Activated CD4-positive, alpha-beta T cell treated with anti-CD3 and anti-CD28 coated beads, Interleukin-2, amount 50 U/mL, for 24 hours (primary cell): ENCODE measurements around the gene GRB14.

Experiments
- DNase-seq, 2 donors: peaks; one replicate each; pipeline ENCODE4 v3.0.0-alpha.2; 2020; ENCODE audit warnings: low read depth in 1 of 2, low spot score in 1 of 2

Gene GRB14

DNA sequence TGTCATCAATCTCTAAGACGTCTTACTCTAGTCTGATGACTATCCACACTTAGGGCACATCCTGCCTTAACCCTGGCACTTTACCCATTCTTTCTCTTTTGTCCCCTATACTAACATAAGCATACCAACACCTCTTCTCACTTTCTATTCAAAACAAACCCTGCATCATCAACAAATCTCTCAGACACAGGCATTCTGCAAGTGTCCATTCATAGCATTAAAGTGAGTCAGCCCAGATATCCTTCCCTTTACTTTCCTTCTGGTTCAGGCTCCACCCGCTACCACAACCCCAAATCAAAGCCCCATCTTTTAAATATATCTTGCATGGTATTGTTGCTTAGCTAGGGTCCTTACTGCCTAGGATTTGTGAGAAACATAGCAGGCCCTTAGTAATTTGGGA lies 3.8 kb downstream of the GRB14 start:
- DNase-seq, result no peak

GRCh38 chr2:164613321-164613982 lies 7.8 kb downstream of the GRB14 start:
- no peak for DNase-seq

DNA sequence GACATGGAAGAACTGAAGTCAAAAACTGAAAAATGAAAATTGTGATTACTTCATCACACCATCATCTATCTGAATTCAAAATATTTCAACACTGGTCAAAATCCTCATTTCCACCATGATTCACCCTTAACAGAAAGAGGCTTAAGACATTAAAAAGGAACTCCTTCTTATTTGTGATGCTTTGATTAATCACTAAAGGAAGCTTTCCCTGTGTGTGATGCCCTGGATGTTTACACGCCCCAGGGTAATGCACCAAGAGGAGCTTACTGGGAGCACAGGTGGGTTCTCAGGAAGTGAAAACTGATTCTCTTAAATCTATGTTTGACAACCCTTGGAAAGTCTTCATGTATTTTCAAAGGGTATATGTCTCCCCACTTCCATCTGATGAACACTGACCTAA lies 11.5 kb downstream of the GRB14 start:
- no peak for DNase-seq

DNA sequence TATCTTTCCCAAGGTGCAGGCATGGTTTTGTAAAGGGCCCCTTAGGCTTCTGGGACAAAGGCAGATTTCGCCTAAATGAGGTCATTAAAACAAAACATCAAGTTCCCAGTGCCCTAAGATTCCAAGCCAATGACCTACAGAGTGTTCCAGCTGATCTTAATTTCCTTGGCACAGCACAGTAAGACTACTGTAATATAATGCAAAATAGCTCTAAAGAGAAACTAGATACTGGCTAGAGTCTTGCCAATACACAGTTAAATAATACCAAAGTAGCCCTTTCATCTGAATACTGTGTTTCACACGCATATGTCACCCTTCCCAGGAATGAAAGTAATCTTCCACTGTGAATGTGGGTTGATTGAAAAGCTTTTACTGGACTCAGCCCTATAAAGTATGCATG lies 14.7 kb downstream of the GRB14 start:
- DNase-seq, result no peak

GRCh38 chr2:164605295-164605694 lies 16.0 kb downstream of the GRB14 start:
- no peak for DNase-seq

DNA sequence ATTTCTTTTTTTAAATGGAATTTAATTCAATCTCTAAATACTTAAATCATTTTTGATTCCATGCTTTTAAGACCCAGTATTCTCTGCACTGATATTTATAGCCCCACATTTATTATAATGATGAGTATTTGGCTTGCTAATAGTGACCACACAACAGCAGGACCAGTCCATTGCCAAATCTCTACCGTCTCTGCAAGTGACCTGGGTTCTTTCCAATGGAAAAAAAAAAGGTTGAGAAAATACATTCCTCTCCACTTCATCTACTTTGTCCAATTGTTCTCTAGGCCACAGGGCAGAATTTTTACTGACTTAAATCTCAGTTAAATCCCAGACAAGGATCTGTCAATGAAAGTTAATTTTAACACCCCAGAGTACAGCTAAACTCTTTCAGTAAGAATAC lies 20.5 kb downstream of the GRB14 start:
- DNase-seq, result no peak

DNA sequence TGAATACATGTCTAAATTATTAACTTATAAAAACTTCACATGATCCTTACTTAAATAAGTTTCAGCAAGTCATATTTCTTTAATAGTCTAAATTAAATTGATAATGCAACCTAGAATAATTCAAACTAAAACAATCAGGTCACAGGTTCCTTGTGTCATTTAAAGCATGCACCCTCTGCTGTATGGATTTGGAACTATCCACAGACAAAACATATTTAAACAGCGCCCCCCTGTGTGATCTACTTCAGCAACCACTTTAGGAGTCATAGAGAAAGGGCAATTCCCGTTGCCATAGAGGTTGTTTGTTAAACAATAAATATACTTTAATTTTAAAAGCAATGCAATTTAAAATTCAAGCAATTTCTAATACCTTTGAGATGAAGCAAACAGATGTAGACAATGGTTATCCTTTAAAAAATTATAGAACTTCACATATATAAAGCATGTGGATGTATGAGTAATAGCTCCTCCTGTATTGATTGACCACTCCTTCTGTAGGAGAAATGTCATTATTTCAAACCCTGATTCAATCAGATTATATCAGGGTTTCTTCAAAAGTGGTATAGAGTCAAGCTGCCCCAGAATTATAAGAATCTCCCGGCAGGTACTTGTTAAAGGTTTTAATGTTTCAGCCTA lies 21.2 kb downstream of the GRB14 start:
- no peak for DNase-seq

GRCh38 chr2:164597983-164598382 lies 23.3 kb downstream of the GRB14 start:
- no peak for DNase-seq

- DNase-seq, result no peak
Observed at GRCh38 chr2:164595031-164595430, 26.3 kb downstream of the GRB14 start.

- DNase-seq, result no peak
Observed at GRCh38 chr2:164593959-164594358, 27.3 kb downstream of the GRB14 start.

GRCh38 chr2:164593541-164593940 lies 27.7 kb downstream of the GRB14 start:
- DNase-seq, result no peak

DNA sequence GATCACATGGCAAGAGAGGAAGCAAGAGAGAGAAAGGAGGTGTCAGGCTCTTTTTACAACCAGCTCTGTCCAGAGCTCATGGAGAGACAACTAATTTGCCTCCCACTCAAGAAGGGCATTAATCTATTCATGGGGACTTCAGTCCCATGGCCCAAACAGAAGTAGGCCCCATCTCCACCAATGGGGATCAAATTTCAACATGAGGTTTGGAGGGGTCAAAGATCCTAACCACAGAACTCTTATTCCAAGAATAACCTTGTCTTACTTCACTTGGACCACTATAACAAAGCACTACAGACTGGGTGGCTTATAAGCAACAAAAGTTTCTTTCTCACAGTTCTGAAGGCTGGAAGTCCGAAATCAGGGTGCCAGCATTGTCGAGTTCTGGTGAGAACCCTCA lies 31.8 kb downstream of the GRB14 start:
- DNase-seq, result no peak

DNA sequence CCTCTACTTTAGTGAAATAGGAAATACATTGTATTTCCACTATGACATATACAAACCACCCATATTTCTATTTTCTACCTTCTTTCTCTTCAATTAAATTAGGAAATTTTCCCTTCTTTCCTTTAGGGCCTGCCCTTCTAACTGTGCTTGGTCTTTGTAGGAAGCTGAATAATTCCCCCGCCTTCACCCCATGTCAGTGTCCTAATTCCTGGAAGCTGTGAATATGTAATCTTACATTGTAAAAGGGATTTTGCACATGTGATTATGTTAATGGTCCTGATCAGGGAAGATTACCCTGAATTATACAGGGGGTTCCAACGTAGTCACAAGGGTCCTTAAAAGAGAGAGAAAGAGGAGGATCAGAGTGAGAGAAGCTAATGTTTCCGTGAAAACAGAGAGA lies 40.2 kb downstream of the GRB14 start:
- DNase-seq, result no peak

- DNase-seq, result no peak
Observed at GRCh38 chr2:164574931-164575330, 46.4 kb downstream of the GRB14 start.

DNA sequence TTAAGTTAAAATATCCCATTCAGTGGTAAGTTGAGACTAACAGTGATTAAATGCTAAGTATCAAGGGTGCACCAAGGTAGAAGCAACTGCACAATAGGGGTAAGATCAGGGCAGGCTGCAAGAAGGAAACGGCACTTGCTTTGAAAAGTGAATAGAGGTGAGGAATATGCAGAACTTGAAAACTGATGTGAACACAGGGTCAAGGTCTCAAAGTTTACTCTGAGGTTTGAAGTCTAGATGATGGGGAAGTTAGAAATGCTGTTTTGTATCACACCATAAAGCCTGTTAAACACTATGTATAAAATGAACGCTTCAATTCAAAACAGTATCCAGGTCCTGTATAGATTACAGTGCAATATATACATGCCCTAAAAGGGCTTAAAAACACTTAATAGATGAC lies 50.8 kb downstream of the GRB14 start:
- no peak for DNase-seq

GRCh38 chr2:164569378-164569777 lies 51.9 kb downstream of the GRB14 start:
- no peak for DNase-seq

DNA sequence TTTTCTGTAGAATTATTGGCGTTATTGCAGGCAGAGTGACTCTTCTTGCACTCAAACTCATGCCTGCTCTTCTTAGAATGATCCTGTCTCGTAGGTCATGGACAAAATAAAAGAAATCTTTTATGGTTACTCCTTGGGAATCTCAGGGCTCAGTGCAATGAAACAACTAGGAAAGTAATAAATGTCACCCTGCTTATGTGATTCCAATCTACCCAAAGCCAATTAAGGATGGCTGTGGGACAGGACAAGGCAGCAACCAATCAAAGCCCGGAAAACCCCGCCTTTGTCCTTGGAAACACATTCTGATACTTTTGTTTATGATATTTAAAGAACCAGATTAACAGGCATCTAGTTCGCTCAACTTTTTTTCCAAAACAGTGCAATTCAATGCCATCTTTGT lies 53.0 kb downstream of the GRB14 start:
- no peak for DNase-seq

DNA sequence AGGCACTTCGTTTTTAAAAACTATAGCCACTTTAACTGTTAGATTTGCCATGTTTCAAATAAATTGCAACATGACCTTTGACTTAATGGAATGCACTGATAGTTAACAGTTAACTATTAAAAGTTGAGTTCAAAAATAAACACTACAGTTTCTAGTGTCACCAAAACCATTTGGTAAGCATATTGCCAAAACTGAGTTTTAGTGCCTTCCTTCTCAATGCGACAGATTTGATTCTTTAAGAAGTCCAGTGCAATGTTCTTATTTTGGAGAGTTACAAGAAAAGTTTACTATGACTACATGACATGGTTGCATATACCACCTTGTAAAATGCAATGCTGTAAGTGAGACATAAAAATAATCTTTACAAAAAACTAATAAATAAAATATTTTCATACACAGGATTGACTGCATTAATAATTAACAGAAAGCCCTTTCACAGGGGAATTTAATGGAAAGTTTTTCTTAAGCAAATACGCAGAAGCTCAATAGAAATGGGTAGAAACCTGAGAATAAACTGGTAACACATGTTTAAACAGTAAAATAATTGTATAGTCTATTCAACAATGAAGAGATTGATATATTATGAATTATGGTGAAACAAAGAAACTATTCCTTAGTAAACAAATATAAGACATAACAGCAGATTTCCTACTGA lies 53.8 kb downstream of the GRB14 start:
- no peak for DNase-seq

GRCh38 chr2:164565359-164565758 lies 55.9 kb downstream of the GRB14 start:
- no peak for DNase-seq

GRCh38 chr2:164562666-164563065 lies 58.6 kb downstream of the GRB14 start:
- no peak for DNase-seq

GRCh38 chr2:164561991-164562390 lies 59.3 kb downstream of the GRB14 start:
- no peak for DNase-seq

DNA sequence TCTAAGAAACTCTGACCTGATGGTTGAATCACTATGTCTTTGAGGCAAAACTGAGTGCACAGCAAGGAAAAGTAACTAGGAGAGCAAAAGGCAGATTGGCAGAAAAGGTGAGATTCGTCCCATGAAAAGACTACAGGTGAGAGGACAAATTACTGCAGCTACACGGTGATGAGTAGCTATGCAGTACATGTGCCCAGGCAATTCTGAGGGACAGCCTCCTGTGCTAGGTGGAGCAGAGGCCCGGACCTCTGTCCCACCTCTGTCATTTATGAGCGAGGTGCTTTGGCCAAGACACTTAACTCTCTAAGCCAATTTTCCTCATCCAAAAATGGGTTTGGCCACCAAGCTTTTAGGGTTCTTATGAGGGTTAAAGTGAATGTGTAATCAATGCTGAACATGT lies 59.9 kb downstream of the GRB14 start:
- DNase-seq, result no peak

DNA sequence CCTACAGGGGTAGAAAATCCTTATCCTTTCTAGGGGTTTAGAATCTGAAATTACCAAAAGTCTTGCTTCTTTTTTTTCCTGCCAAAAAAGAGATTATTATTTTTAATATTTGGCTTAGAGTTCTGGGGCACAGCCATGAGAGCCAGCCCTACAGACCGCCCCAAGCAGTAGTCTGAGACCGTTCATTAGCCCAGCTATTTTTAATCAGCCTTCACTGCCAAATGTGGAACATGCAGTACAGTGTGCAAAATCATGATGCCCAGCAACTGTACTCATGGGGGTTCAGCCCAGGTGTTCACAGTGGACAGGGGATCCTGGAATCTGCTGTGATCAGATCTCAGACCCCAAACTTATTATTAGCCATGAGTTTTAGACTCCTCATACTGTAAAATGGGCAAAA lies 60.4 kb downstream of the GRB14 start:
- no peak for DNase-seq
